Endometrial microvascular endothelial cells (primary cell): ENCODE results near the gene TMBIM6. TPM values are rescaled to one million over a fixed set of nuclear protein-coding genes. Genes with fewer than 3 reads are reported as not detected.

Source experiments
- in situ Hi-C: cut with HindIII; loops from 2 replicates; pipeline ENCODE4 v1.10.0; 2017; ENCODE audit warnings: low sequenced_read_pairs, low pct_unique_long_range_greater_than_20kb; ENCODE audit errors: inconsistent ontology term
- total RNA-seq: library from RNA; depleted of rRNA; stranded (reverse); fragments of >200 nt; gene quantifications from one replicate; pipeline ENCODE4 v1.2.3, GENCODE V29; 2015; ENCODE audit errors: inconsistent ontology term

Gene TMBIM6
- total RNA-seq, 1 donor from 2014 or later: 415 TPM

DNA sequence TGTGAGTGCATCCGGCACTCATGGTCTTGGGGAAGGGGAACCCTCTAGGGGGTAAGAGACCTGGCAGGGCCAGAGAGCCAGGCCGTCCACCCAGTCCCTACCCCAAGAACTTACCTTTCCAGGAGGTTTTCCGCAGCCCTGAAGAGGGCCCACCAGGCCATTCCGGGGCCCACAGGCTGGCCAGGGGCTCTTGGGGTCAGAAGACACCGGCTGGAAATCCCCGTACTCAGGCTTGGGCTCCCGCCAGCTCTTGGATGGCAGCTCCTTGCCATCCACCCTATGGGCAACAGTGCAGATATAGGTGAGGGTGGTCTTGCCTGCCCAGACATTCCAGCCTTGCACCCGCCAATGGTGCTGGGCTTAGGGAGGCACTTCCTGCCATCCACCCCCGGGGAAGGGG, 52.3 kb downstream of the TMBIM6 start:
- in situ Hi-C loops: no loop called here

DNA sequence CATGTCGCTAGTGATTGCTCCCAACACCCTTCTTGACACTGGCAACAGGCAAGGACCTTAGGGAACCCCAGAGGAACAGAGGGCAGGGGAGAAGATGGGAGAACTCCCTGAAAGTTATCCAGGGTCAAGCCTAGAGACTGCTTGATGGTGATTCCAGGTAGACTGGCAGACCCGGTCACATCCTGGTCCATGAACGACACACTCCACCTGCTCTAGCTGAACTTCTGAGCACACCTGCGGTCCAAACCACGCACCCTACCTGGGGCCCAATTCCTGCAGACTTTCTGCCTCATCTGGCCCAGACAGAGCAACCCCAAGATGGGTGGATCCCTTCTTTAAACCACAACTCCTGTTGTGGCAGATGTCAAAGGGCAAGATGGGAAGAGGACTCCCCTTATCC, 52.7 kb downstream of the TMBIM6 start:
- in situ Hi-C loops: no loop called here

DNA sequence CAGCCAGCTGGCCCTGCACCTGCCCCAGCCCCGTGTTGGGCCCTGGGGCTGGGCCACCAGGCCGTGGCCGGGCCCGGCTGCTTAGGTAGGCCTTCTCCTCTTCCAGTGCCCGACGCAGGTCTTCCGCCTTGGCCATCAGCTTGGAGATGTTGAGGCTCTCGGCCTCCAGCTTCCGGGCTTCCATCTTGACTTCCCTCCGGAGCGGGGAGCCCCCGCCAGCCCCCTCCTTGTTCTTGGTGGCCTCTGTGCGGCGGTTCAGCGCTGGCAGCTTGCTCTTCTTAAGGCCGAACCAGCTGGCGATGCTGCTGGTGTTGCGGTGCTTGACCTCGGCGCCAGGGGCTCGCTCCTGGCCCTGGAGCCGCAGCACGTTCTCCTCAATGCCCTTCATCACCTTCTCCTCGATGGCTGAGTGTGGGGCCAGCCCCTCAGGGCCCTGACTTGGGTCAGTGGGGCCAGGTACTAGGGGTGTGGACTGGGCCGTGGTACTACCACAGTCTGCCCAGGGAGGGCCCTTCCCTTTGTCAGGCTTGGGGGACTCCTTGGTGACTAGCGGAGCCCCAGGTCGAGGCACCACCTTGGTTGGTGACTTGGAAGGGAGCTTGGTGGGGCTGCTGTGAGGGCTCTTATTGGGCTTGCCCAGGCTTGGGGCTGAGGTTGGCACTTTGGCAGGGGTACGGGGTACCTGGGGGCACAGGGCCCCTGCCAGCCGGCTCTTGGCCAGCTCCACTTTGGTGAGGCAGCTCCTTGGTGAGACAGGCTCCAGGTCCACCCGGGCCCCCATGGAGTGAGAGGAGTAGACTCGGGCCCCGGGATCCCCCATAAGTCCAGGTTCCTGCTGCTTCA, 53.7 kb downstream of the TMBIM6 start:
- in situ Hi-C loops: no loop called here

DNA sequence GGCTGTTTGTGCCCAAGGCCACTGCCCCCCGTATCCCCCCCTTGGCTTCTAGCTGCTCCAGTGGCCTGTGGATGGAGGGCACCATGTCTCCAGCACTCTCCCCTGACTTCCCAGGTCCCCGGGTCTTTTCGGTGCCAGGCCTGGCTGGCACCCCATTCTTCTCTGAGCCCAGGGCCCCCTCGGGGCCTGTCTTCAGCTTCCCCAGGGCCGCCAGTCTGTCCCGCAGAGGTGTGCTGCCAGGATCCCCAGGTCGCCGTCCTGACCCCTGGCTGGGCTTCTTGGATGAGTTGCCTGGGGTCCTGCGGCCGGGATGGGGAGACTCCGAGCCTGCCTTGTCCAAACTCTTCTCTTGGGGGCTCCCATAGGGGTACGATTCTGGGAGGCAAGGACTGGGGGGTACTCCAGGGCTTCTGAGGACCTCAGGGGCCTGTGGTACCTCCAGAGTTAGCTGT, 54.3 kb downstream of the TMBIM6 start:
- in situ Hi-C loops: no loop called here

DNA sequence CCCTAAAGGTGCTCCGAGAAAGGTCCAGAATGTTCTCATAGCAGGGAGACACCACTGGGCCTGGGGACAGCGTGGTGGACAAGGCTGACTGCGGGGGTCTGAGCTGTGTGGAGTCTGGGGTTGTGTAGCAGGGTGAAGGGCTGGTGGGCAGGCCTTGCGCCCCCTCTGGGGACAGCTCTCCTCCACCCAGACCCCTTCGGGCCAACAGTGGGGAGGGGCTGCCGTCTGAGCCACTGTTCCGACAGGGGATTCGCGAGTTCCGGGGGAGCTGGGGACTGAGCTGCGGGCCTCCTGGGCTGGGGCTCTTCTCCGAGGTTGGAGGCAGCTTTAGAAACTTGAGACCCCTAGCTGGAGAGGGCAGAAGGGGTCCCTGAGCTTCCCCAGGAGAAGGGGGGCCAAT, 54.8 kb downstream of the TMBIM6 start:
- in situ Hi-C loops: no loop called here

DNA sequence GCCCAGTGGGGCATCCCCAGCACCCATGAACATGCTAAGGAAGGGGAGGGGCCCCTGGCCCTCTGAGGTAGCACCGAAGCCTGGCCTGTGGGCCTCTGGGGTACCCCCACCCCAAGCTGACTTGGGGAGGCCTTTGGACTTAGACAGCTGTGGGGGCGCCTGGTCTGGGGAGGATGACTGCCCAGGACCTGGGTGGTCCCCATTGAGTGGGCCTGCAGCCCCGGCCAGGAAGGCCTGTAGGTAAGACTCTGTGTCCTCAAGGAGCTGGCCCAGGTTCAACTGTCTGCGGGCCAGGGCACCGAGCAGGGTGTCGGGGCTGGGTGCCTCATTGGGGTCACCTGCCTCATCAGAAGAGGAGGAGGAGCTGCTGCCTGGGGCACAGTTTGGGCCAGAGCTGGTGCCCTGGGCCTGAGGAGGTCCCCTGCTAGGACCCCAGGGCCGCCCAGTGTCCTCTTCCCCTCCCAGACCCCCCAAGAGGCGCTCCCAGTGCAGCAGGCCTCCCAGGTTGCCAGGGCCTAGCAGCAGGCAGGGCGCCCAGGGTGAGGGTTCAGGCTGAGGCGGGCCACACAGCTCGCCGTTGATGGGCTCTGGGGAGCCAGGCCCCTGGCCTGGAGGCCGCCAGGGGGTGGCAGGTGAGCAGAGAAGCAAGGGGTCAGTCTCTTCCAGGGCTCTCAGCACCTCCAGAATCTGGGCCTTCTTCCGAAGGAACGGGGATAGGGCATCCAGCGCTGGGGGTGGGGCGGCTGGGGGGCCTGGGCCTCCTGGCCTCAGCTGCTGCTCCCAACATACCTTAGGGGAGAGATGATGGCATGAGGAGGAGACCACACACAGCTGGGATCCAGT, 55.5 kb downstream of the TMBIM6 start:
- in situ Hi-C loops: no loop called here

DNA sequence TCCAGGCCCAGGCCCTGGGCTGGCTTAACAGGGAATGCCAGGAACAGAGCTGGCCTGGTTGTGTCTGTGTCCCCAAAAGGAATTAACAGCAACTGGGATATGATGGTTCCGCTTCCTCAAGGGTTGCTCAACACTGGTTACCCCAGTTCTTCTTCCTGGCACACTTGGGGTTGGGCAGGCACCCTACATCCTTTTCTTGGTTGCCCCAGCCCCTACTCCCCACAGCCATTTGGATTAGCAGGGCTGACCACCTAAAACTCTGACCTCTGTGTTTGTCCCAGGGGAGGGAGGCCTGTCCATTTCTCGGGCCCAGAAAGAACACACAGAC, 56.1 kb downstream of the TMBIM6 start:
- in situ Hi-C loops: no loop called here

DNA sequence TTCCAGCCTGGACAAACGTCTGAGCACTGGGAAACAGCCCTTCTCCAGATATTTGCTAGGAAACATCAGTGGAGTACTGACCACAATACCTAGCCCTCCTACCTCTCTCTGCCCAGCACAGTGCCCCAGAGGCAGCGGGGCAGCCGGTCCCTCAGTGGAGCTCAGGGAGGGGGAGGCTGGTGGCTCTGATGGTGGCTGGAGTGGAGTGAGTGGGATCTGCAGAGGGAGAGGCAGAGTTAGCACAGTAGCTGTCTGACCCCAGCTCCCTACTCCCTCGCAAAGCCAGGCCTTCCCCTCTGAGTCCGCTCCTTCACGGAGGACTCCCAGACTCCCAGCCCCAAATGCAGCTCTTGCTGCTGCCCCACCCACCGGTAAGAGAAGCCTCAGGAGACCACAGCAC, 56.9 kb downstream of the TMBIM6 start:
- in situ Hi-C loops: no loop called here

DNA sequence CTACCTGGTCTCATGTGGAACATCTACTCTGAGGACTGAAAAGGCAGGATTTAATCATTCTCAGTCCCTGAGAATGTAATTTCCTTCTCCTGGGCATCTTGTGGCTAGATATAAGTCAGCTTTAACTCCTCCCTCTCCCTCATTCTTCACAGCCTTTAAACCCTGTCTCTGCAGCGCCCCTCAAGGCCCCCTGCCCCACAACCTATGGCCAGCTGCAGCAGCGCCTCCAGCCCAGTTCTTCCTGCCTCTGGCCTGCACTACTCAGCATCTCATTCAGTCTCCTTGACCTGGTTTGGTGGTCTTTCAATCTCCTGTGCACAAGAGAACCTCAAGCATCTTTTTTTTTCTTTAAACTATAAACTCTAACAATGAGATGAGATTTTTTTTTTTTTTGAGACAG, 57.6 kb downstream of the TMBIM6 start:
- in situ Hi-C loops: no loop called here

DNA sequence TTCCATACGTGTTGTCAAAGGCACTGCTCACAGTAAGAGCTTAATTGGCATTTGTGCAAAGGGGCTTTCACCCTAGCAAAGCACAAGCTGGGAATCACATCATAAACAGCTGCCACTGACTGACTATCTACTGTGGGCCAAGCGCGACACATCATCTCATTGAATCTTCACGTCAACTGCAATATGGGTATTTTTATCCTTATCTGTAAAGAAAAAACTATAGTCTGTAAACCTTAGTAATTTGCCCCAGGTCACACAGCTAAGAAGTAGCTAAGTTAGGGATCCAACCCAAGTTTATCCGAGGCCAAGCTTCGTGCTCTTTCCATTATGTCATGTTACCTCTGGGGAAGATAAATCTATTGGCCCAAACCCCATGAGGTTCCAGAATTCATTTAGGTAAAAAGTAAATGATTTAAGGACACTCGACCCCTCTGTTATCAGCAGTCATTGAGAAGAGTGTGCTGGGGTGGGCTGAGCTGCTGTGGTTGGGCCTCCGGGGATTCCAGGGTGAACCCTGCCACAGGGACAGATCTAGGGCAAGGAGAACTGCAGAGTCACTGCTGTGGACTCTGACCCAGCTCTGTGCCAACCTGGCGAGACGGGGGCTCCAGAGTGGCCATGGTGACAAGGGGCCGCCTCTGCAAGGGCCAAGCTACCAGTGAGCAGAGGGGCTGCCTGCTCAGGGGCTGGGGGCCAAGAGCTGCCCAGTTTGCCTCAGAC, 59.2 kb downstream of the TMBIM6 start:
- in situ Hi-C loops: no loop called here

DNA sequence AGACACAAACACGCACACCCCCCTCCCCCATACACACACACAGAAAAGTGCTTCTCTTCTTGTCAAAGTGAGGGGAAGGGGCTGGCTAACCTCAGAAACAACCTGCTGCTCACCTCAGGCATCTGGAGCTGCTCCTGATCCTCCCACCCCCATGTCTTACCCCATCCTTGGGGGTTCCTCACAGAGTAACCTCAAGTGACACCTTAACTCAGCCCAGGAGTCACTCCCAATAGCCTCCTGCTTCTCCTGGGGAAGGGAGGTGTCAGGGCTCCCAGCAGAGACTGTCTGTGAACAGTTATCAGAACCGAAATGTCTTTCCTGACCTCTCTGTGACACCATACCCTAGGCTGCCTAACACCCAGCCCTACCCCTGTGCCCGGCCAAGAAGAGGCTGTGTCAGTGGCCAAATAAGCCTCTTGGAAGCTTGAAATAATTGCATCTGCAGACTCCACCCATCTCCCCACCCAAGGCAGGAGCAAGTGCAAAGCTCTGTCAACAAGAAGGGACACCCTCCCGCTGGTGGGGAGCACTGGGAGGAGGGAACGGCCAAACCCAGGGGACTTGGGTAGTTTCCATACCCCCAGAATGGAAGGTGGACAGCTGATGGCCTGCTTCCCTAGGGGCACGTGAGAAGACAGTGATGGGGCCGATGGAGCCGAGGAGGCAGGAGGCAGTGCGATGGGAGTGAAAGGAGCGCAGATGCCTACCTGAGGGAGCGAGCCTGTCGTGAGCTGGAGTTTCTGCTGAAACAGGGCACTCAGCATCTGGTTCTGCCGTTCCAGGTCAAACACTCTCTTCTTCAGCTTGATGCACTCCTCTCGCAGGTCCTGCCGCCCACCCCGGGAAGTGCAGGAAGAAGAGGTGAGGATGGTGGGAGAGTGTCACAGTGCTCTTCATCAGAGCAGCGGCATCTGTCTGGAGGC, 60.0 kb downstream of the TMBIM6 start:
- in situ Hi-C loops: no loop called here

DNA sequence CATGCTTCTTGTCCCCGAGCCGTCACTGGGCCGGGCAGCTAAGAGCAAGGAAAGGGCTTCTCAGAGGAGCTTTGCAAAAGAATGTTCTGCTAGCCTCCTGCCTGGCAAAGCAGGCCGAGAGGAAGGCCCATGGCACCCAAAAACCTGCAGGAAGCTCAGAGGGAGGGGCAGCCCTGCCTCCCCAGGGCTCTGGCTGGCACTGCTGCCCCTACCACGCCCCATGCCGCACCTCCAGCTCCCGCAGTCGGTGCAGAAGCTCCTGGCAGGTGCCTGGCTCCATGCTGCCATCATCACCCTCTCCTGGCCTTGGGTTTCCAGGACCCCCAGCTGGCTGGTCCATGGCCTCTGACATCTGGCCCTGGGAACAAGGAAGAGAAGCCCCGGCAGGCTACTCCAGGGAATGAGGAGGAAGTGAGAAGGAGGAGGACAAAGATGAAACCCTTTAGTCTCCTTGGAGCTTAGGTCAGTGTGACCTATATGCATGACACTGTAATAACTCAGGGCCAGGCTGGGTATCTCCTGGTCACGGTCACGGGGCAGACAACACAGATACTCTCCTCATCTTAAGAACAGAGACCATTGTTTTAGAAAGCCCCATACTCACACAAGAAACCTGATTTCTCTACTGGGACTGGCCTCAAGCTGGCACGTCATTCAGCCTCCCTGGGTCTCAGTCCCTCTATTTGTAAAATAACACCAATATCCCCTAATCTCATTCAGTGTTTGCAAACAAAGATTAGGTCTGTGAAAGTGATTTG, 62.5 kb downstream of the TMBIM6 start:
- in situ Hi-C loops: no loop called here

DNA sequence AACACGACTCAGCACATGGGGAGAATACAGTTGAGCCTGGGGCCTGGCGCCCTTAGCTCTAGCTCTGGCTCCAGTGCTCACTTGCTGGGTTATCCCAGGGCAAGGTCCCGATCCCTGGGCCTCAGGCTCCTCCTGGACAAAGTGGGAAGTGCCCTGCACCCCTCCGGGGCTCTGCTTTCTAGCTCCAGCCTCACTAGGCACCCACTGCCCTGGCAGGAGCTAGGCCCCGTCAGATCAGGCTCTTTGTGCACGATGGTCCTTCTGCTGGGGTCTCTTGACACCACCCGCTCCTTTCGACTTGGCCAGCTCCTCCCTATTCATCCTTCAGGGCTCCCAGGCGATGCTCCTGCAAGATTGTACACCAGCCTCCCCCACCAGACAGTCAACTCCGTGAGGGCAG, 63.5 kb downstream of the TMBIM6 start:
- in situ Hi-C loops: no loop called here

DNA sequence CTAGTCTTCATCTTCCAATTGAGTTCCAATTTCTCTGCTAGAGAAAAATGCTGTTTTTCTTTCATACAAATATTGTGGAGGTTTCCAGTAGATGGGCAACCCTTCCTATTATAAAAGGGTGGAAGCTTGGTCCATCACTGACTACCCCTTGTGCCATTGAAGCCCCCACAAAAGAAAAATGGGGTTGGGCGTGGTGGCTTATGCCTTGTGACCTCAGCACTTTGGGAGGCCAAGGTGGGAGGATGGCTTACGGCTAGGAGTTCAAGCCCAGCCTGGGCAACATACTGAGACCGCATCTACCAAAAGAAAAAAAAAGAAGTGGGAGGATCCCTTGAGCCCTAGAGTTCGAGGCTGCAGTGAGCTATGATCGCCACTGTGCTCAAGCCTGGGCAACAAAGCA, 64.1 kb downstream of the TMBIM6 start:
- in situ Hi-C loops: no loop called here

DNA sequence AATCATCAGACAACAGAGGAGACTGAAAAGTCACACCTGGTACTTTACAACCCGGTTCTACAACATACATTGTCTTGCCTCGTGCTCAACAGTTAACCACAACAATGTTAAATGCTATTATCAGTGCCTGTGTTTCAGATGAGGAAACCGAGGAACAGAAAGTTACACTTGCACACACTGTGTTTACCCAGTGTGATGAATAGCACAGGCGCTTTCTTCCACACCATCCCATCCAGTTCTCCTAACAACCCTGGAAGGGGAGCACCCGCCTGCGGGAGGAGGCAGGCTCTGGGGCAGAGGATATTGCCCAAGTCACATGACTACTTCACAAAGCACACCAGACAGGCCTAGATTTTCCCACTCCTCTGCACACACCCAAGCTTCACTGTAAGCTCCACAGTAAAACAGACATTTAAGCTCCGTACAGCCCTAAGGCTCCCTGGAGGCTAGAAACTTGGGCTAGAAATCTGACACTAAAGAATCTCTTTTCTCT, 65.0 kb downstream of the TMBIM6 start:
- in situ Hi-C loops: no loop called here

DNA sequence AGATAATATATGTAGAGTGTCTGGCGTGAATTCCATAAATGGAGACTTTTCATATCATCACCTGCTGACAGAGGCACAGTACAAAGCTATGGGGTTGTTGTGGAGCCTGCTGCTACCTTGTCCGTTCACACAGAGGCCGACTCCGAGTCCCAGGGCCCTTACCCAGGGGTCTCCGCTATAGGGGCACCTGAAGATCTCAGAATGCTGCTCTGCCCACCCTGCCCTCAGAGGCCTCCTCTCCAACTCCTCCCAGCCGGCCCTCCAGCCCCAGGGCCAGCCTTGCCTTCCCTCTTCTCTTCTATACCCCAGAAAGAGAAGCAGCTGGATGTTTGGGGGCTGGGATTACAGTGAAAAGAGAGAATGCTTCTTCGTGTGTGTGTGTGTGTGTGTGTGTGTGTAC, 65.5 kb downstream of the TMBIM6 start:
- in situ Hi-C loops: no loop called here

DNA sequence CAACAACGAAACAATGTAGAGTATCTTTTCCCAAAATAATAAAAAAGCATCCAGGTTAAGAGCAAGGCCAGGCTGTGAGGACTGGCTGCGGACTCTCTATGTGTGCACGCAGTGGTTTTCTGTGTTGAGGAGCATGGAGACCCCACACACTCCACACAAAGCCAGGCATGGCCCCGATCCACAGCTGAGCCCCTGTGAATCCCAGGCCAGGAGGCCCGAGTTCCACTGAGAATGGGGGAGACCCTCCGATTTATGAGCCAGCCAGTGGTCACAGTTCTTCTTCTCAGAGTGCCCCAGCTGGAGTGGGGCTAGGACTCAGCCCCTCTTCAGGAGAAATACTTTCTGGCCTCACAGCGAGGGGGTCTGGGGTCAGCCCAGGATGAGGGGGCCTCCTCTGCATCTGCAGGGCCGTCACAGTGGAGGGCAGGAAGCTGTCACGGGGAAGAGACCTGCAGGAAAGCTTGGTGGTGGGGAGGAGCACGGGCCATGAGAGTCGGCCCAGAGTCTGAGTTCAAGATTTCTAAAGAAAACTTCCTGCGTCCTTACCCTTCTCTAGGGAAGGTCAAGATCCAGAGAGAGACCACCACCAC, 66.7 kb downstream of the TMBIM6 start:
- in situ Hi-C loops: no loop called here
